ENCODE results near the gene TREML2.

TREML2 gene

DNA sequence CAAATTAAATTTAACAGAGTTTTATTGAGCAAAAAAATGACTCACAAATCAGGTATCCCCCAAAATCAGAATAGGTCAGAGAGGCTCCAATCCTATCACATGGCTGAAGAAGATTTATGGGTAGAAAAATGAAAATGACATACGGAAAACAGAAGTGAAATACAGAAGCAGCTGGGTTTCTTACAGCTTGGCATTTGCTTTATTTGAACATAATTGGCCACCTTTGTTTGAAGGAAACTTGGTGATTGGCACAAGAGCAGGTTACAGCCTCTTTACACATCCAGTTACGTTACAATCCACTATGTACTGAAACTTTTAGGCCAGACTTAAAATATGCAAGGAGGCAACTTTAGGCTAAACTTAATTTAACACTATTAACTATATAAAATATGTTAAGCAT, 26.3 kb downstream of the TREML2 start:
- DNase-seq: no peak

DNA sequence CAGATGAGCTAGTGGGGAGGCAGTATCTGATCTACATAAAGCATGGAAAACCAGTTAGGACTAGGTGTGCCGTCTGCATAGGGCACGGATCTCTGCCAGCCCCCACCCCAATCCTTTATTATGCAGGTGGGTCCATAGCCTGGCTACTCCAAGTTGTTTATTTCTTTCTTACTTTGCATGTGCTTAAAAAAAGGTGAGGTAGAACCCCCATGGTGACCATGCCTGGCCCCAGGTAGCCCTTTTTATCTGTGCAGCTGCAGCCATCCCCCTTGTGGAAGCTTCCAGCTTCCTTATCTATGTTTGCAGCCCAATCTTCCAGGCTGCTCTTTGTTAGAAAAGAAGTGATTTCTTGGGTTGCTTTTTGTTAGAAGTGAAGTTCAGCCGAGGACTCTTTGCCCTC, 29.0 kb downstream of the TREML2 start:
- no peak for DNase-seq

DNA sequence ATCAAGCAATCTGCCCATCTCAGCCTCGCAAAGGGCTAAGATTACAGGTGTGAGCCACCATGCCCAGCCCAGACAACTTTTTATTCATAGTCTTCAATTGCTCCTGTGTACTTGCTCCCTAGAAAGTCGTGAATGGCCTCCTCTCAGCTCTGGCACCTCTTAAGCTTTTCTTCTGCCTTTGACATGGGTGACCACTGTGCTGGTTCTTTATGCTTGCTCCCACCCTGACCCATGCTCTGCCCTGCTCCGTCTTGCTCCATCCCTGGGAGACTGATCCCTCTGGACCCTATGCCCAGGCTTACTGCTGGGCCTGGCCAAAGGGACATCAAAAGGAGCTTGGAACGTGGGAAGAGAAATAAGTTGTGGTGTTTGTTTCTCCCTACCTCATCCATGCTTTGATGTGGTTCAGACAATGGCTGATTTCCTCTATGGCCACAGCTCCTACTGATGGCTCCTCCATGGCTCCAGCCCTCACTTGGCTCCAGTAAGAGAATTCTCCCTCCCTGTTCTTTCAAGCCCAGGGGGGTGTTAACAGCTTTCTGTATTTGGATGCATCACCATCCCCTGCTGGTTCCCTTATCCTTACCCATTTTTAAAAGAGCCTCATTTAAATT, 30.3 kb downstream of the TREML2 start:
- no peak for DNase-seq

- DNase-seq: no peak
Observed at GRCh38 chr6:41167173-41167963, 33.6 kb downstream of the TREML2 start.

- no peak for DNase-seq
Observed at GRCh38 chr6:41164551-41165120, 36.3 kb downstream of the TREML2 start.

DNA sequence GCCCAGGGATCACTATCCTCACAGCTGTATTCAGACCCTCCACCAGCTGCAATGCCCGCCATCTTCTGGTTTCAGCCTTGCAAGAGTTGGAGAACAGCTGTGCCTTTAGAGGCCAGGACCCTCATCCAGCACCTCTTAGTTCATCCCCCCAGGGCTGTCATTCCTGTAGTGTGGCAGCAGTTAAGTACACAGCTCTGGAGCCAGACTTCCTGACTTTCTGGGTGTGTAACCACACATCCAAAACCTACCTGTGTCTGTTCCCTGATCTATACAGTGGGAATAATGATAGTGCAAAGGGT, 37.6 kb downstream of the TREML2 start:
- DNase-seq: no peak

DNA sequence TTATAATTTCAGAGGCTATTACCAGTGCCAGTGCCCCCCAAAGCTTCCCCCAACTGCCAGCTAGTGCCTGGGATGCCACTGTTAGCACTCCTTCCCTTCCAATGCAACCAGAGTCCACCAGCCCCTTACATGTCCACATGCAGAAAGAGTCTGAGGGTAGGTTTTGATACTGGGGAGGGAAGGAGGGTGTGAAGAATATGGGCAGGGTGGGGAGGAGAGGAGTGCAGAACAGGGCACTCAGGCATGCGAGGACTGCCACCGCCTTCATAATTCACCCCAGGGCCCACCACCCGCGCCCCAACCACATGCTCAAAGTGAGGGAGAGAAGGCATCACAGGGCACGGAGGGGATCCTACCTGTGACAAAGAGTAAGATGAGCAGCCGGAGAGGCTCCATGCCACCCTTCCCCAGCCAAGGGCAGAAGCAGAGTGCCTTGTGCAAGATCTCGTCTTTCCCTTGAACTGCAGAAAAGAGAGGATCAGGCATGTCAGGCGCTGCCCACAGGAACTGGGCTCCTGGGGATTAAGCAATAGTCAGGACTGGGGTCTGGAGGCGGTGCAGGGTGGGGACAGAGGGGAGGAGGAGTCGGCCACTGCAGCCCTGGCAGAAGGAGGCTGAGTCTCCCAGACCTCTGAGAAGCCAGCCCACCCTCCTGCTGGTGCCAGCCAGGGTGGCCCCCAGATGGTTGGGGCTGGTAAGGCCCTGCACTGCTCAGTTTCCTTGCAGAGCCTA, 38.1 kb downstream of the TREML2 start, which contains the start of gene TREM2:
Gene TREM2 (minus strand): TSS at position 430 of the 732 bp plus-strand sequence. CDS start 34 bp downstream, at position 396.
- no peak for DNase-seq

GRCh38 chr6:41161851-41162552, 38.9 kb downstream of the TREML2 start:
- no peak for DNase-seq

DNA sequence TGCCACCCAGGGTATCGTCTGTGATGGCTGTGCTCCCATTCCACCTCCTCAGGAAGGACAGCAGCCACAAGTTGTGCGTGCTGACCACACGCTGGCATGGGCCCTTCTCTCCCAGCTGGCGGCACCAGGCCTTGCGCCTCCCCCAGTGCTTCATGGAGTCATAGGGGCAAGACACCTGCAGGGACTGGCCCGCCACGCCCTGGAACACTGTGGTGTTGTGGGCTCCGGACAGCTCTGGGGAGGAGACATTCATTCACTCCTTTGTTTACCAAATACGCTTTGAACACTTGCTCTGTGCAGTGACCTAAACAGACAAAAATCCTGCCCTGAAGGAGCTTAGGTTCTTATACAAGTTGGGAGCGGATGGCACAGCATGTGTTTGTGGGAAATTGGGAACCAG, 39.6 kb downstream of the TREML2 start:
- no peak for DNase-seq

GRCh38 chr6:41160933-41161332, 40.0 kb downstream of the TREML2 start:
- DNase-seq: no peak

DNA sequence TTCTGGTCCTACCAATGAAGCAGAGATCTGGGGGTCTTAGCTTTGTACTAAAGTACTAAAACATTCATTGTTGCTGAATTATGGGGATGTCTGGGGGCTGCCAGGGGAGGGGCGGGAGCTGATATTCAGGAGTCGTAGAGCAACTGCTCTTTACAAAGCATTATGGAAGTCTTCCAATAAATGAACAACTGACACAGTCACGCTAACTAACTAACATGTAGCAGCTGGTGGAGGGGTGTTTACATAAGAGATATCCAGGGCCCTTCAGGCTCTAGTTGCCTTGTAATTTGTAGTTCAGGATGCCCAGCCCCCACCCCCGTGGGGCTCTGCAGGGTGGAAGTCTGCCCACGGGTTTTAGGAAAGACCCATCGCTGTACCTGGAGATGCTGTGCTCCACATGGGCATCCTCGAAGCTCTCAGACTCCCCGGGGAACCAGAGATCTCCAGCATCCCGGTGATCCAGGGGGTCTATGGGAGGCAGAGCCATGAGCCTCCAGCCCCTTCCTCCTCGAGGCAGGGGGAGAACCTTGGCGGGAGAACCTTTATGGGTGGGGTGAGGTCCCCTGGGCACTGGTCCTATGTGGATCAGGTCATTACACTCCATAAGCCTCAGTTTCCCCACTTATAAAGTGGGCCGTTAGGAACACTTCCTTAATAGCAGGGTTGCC, 41.4 kb downstream of the TREML2 start:
- DNase-seq: peak; percentile 89

DNA sequence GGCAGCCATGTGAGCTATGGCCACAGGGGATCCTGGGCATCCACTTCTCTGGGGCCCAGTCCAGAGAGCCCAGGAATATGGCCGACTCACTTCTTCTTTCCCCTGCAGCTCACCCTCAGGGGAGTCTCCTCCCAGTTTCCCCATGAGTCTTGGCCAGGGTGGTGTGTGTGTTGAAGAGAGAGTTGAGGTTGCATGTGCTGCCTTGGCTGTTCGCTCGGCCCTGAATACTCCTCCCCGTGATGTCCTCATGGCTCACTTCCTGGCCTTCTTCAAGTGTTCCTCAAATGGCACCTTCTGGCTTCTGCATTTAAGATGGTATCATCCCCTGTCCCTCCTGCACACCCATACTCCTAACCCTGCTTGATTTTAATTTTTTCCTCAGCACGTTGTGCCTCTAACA, 43.6 kb downstream of the TREML2 start:
- no peak for DNase-seq

DNA sequence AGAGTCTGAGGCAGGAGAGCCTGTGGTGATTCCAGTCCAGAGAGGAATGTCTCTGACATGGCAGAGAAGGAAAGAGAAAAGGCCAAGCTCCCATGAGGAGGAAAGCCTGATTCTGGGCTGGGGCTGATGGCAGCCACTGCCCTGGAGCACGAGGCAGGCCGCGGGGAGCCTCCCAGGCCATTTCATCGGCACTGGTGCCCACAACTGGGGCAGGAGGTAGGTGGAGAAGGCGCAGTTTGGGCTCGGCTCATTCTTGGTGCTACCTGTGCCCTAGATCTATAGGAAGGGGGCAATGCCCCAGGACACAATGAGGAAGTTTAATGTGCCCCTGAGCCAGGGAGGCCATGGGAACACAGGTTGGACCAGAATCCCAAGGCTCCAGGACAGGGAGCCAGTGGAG, 44.2 kb downstream of the TREML2 start:
- no peak for DNase-seq

- DNase-seq: no peak
Observed at GRCh38 chr6:41156001-41156400, 44.9 kb downstream of the TREML2 start.

- DNase-seq: no peak
Observed at GRCh38 chr6:41155132-41155805, 45.7 kb downstream of the TREML2 start.

GRCh38 chr6:41153992-41154625, 46.8 kb downstream of the TREML2 start, which contains the start of gene TREML1:
TSS of gene TREML1 (minus strand) at chr6:41154347. CDS start at chr6:41154288, 59 bp downstream.
- no peak for DNase-seq

GRCh38 chr6:41153451-41153850, 47.5 kb downstream of the TREML2 start:
- no peak for DNase-seq

- no peak for DNase-seq
Observed at GRCh38 chr6:41150671-41151070, 50.3 kb downstream of the TREML2 start.

- no peak for DNase-seq
Observed at GRCh38 chr6:41147917-41148316, 53.0 kb downstream of the TREML2 start.

Data from DMS79 treated with DMSO at 0.1 percent for 48 hours (cell line).